Esophagus muscularis mucosa (tissue), 4 donors: Measurements from ENCODE around the gene DNAH11. TPM values are rescaled to one million over a fixed set of nuclear protein-coding genes. Genes with fewer than 3 reads are reported as not detected.
"Not testable (repeated sequence)": the region's sequence is repeated elsewhere in the genome, so short reads cannot be mapped to it uniquely, and the experiment has no call there.

ENCODE experiments used
- DNase-seq: peaks from one replicate; pipeline ENCODE4 v3.0.0-alpha.2; 2017; ENCODE audit errors: extremely low spot score
- H3K27ac ChIP-seq, 4 donors: fragments of 200-600 bp; sonication (generic); replicated peaks in 1 of 4; 1 replicate in 3 of 4; 2 replicates in 1 of 4; pipeline ENCODE4 v1.5.1; 2016 to 2019; ENCODE audit warnings: mild to moderate bottlenecking in 1 of 4
- H3K27me3 ChIP-seq, 4 donors: fragments of 200-600 bp; sonication (generic); one replicate each; pipeline versions ENCODE4 v1.5.1 to v1.6.0; 2016 to 2019
- H3K36me3 ChIP-seq, 4 donors: fragments of 200-600 bp; sonication (generic); one replicate each; pipeline ENCODE4 v1.5.1; 2016 to 2019
- H3K4me1 ChIP-seq, 4 donors: fragments of 200-600 bp; sonication (generic); one replicate each; pipeline ENCODE4 v1.5.1; 2016 to 2019
- H3K4me3 ChIP-seq, 4 donors: fragments of 200-600 bp; sonication (generic); 1 replicate in 2 of 4; 2 replicates in 2 of 4; pipeline ENCODE4 v1.5.1; 2016 to 2019; ENCODE audit warnings: mild to moderate bottlenecking in 4 of 4, moderate library complexity in 1 of 4
- H3K9me3 ChIP-seq, 4 donors: fragments of 200-600 bp; sonication (generic); 1 replicate in 3 of 4; 2 replicates in 1 of 4; pipeline ENCODE4 v1.5.1; 2016 to 2019
- CTCF ChIP-seq, 3 experiments: fragments of 200-600 bp in 2 of 3; fragments of 450-650 bp in 1 of 3; sonication (generic) in 2 of 3; IDR thresholded peaks; one replicate each; pipeline ENCODE4 v1.5.1; 2017 to 2019; ENCODE audit warnings: antibody characterized with exemption in 3 of 3, mild to moderate bottlenecking in 2 of 3, moderate library complexity in 1 of 3
- EP300 ChIP-seq: sonication (generic); formaldehyde crosslinking; IDR thresholded peaks from one replicate; pipeline ENCODE4 v1.6.1; 2017; ENCODE audit warnings: antibody characterized with exemption
- POLR2A ChIP-seq: fragments of 450-650 bp; IDR thresholded peaks from one replicate; pipeline ENCODE4 v1.6.1; 2017; ENCODE audit warnings: antibody characterized with exemption, moderate library complexity, mild to moderate bottlenecking, low read depth
- POLR2AphosphoS5 ChIP-seq, 2 donors: sonication (generic); formaldehyde crosslinking; IDR thresholded peaks; one replicate each; pipeline ENCODE4 v1.6.1; 2017; ENCODE audit warnings: antibody characterized with exemption in 2 of 2
- WGBS: methylation state at CpG from one replicate; pipeline ENCODE4 v1.1.5; 2018; 5-methylcytosine and 5-hydroxymethylcytosine counted together
- intact Hi-C: fragments of 100-400 bp; cut with DNase I; formaldehyde crosslinking; loops from one replicate; pipeline ENCODE4 v1.15.1; 2023
- total RNA-seq, 4 donors: library from RNA; depleted of rRNA; stranded (reverse); fragments of >200 nt; gene quantifications; one replicate each; pipeline versions ENCODE4 v1.1.0 to v1.2.1, GENCODE V29; 2016

Gene DNAH11
- total RNA-seq, 4 donors from 2014 or later, result 8.7 to 16.6 (median 13.1) TPM

- TF ChIP-seq POLR2AphosphoS5 (IDR thresholded peaks at IDR 0.05) (no peak), POLR2A (no peak), CTCF (IDR thresholded peaks at IDR 0.05) (no peak), EP300 (no peak)
Measured at GRCh38 chr7:21851559-21851967, 308.7 kb downstream of the DNAH11 start.

GRCh38 chr7:21865631-21866204, 322.9 kb downstream of the DNAH11 start:
- H3K4me3 ChIP-seq, H3K36me3 ChIP-seq, H3K9me3 ChIP-seq, DNase-seq, H3K27ac ChIP-seq, H3K27me3 ChIP-seq, intact Hi-C loops, H3K4me1 ChIP-seq: not testable (repeated sequence)
- WGBS, result 61% methylated on average over 7 of the region's 7 CpGs

More at GRCh38 chr7:21851559-21851967, 308.7 kb downstream of the DNAH11 start:
- no peak for DNase-seq
- no peaks in the 10 kb centered on the region for H3K4me1 ChIP-seq
- no peak overlapping the region for H3K27ac ChIP-seq
- H3K9me3 ChIP-seq, result no peaks in the 10 kb centered on the region
- whole genome bisulfite sequencing, result 67% methylated on average over 6 of the region's 6 CpGs
- intact Hi-C loops, result no loop called here
- no peaks in the 10 kb centered on the region for H3K36me3 ChIP-seq
- no peak overlapping the region for H3K4me3 ChIP-seq
- no peaks in the 10 kb centered on the region for H3K27me3 ChIP-seq

GRCh38 chr7:21866731-21867130, 323.9 kb downstream of the DNAH11 start:
- intact Hi-C loops, result no loop called here

GRCh38 chr7:21867226-21867625, 324.4 kb downstream of the DNAH11 start:
- H3K27ac ChIP-seq, result no peak overlapping the region
- H3K36me3 ChIP-seq, result no peaks in the 10 kb centered on the region
- TF ChIP-seq POLR2A (no peak), POLR2AphosphoS5 (IDR thresholded peaks at IDR 0.05) (no peak), CTCF (IDR thresholded peaks at IDR 0.05) (no peak), EP300 (no peak)
- no peak overlapping the region for H3K4me3 ChIP-seq
- no peak for DNase-seq
- H3K4me1 ChIP-seq, result no peaks in the 10 kb centered on the region
- no peaks in the 10 kb centered on the region for H3K27me3 ChIP-seq
- intact Hi-C loops, result no loop called here
- no peaks in the 10 kb centered on the region for H3K9me3 ChIP-seq

More at GRCh38 chr7:21866731-21867130, 323.9 kb downstream of the DNAH11 start:
- no peak overlapping the region for H3K27ac ChIP-seq
- 62% methylated on average over 1 of the region's 1 CpG for WGBS
- H3K36me3 ChIP-seq, result no peaks in the 10 kb centered on the region
- no peaks in the 10 kb centered on the region for H3K9me3 ChIP-seq
- H3K4me1 ChIP-seq, result no peaks in the 10 kb centered on the region
- no peaks in the 10 kb centered on the region for H3K27me3 ChIP-seq
- TF ChIP-seq CTCF (IDR thresholded peaks at IDR 0.05) (no peak), POLR2AphosphoS5 (IDR thresholded peaks at IDR 0.05) (no peak), POLR2A (no peak), EP300 (no peak)
- DNase-seq, result no peak
- no peak overlapping the region for H3K4me3 ChIP-seq

- 78% methylated on average over 8 of the region's 8 CpGs for WGBS
- H3K36me3 ChIP-seq, result no peaks in the 10 kb centered on the region
- no peaks in the 10 kb centered on the region for H3K4me1 ChIP-seq
- no peak overlapping the region for H3K27ac ChIP-seq
- DNase-seq, result no peak
- intact Hi-C loops, result no loop called here
- no peaks in the 10 kb centered on the region for H3K9me3 ChIP-seq
- no peak overlapping the region for H3K4me3 ChIP-seq
- TF ChIP-seq EP300 (no peak), POLR2AphosphoS5 (IDR thresholded peaks at IDR 0.05) (no peak), POLR2A (no peak), CTCF (IDR thresholded peaks at IDR 0.05) (no peak)
- no peaks in the 10 kb centered on the region for H3K27me3 ChIP-seq
Measured at GRCh38 chr7:21867816-21868575, 325.2 kb downstream of the DNAH11 start.
